ENCODE results near the gene RCL1.

The RCL1 gene

DNA sequence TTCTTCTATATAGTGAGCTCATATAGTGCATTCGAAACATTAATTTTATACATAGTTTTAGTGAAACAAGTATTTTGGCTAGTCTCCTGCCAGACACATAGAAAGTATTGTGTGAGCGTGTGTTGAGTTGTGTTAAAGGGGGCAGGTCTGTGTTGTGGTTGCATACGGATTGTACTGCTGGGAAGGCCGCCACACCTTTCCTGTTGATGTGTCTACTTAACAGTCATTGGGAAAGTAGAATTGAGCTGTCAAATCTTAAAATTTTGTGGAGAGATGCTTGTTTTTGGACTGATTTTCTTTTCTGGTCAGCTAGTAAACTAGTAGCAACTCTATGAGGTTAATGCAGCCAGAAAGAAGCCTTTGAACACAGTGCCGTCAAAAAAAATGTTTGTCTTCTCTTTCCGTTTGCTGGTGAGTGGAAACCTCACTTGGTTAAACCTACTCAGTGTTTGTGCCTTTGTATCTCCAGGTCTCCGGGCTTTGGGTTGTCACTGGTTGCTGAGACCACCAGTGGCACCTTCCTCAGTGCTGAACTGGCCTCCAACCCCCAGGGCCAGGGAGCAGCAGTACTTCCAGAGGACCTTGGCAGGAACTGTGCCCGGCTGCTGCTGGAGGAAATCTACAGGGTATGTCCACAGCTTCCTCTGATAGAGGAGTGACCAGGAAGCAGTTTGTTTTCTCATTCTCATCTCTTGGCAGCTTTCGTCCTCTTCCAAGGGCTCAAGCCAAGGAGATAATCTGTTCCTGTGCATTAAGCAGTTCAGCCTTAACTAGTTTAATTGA lies 51.5 kb downstream of the RCL1 start:
- DNase-seq, result no peak

- no peak for DNase-seq
Measured at GRCh38 chr9:4849369-4849768, 56.6 kb downstream of the RCL1 start.

DNA sequence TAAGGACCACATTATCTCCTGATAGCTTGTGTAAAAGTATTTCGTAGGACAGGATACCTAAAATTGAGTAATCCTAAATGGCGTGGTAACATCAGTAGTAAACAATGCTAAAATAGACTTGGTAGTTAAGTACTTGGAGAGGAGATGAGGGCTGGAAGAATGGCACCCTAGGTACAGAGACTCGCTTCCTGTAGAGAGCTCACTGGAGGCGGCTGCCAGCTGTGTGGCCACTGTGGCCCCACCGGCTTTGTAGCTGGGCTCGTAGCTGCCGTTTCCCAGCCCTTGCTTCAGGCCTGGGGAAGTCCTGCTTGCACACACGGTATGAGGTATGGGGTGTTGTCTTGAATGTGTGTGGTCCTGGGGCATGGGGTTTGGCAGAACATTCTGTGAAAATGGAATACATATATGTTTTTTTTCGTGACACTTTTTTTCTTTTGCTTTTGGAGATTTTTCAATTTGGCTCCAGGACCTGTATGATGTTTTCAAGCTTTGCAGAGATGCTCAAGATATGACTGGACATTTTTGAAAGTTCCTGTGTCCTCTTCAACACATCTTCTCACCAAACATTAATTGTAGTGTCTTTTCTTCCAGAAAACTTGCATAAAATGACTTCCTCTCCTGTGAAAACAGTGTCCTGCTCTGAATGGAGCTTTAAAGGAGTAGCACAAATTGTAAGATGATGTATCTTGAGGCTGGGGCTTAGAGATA lies 58.0 kb downstream of the RCL1 start:
- no peak for DNase-seq

GRCh38 chr9:4852419-4852818 lies 59.7 kb downstream of the RCL1 start:
- no peak for DNase-seq

DNA sequence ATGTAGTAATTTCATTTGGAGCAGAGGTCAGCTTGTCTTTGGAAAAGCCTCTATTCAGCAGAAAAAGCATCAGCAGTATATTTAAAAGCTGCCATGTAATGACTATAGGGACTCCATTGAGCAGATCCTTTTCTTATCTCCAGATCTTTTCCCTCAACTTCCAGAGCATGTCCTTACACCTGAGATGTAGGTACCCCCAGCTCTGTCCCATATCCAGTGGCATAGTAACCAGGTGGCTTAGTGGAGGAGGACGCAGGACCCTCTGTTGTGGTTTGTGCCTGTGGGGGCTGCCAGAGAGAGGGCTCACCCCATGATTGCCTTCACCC lies 61.5 kb downstream of the RCL1 start:
- DNase-seq, result no peak

DNA sequence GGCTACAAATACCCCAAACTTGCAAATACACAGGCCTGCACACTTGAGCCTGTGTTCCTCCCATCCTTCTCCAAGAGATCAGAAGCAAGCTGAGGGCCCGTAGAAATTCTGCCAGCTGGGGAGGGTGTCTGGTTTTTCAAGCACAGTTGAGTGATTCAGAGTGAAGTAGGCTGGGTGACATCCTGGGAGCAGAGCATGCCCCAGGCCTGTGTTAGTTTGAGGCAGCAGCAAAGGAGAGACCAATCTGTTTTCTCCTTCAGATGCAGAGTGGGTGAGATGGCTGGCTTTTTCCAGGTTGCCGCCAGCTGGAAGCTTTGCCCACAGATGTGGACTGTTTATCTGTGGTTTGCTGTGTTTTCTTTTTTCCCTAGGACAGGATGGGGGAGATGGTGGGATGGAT lies 63.1 kb downstream of the RCL1 start:
- DNase-seq, result peak; percentile 52

DNA sequence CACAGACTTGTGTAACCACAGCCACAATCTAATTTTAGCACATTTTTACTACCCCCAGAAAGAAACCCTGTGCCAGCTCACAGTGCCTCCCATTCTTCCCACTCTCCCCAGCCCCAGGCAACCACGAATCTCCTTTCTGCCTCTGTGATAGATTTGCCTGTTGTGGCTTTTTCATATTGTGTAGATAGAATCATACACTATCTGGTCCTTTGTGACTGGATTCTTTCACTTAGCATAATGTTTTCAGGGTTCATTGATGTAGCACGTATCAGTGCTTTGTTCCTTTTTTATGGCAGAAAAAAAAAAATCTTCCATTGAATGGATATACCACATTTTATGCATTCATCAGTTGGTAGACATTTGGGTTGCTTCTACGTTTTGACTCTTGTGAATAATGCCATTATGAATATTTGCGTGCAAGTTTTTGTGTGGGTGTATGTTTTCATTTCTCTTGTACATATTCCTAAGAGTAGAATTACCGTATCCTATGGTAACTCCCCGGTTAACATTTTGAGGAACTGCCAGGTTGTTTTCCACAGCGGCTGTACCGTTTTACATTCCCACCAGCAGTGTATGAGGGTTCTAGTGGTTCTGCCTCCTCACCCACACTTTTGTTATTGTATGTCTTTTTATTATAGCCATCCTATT lies 64.5 kb downstream of the RCL1 start:
- no peak for DNase-seq

- DNase-seq, result no peak
Measured at GRCh38 chr9:4859035-4859434, 66.3 kb downstream of the RCL1 start.

DNA sequence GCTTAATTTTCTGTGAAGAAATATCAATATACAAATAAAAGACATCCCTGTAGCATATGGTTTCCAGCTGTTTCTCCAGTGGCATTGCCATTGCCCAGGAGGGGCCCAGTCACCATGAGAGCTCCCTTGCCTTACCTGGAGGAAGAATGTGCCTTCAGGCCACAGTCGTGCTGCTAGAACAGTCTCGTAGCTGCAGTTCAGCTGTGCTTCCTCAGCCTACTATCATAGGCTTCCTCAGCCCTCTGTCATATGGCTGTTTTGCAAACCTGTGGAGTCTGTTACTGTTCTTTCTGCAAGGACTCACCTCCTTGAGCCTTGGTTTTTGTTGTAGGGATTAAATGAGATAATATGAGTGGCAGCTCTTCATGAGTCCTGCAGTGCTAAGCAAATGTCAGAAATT lies 67.6 kb downstream of the RCL1 start:
- DNase-seq, result no peak

GRCh38 chr9:4861145-4861544 lies 68.4 kb downstream of the RCL1 start:
- no peak for DNase-seq

DNA sequence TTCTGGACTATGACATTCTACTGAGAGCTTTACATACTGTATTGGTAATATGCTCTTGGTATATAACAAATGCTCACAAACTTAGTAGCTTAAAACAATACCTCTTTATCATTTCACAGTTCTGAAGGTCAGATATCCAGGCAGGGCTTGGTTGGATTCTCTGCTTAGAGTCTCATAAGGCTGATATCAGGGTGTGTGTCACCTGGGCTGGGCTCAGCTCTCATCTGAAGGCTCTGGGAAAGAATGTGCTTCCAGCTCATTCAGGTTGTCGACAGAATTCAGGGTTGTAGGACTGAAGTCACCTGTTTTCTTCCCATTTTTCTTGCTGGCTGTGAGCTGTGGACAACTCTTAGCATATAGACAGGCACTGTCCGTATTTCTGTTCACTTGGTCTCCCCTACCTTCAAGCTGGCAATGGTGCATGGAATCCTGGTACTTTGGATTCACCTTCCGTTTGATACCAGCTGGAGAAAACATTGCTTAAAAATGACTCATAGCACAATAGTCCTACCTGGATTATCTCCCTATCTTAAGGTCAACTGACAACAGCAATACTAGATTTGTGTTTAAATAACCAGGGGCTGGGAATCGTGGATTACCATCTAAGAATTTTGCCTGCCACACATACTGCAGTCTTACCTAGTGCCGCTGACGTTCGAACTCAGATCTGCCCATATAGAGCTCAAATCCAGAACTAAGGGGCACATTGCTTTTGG lies 69.2 kb downstream of the RCL1 start:
- no peak for DNase-seq

DNA sequence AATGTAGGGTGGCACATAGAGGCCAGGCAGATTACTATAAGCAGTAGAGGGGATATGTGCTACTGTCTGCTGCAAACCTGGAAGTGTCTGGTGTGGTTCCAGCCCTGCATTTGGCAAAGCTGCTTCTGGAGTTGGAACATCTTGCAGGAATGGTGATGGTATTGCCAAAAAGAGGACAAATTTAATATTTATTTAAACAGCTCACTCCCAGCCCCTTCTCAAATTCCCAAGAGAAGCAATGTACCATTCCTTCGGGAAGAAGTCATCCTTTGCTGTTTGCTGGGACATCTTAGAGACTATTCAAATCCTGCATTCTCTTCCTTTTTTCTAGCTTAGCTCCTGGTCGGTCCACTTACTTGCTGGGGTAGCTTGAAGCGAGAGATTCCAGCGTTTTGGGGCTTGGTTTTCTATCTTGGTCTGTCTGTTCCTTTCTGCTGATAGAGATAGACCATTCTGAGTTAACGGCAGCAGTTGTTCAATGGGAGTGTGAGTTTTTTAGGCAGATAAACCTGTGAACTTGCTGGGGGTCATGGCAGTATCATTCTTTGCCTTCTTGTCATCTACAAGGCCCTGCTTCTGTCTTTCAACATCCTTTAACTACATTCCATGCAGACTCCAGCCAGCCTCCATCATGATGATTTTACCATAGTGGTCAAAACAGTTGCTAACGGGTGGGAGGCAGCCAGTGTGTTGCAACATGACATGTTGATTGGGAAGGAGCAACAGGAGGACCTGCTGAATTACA lies 69.9 kb downstream of the RCL1 start:
- peak; percentile 55 for DNase-seq

GRCh38 chr9:4864234-4864661 lies 71.5 kb downstream of the RCL1 start:
- DNase-seq, result no peak

DNA sequence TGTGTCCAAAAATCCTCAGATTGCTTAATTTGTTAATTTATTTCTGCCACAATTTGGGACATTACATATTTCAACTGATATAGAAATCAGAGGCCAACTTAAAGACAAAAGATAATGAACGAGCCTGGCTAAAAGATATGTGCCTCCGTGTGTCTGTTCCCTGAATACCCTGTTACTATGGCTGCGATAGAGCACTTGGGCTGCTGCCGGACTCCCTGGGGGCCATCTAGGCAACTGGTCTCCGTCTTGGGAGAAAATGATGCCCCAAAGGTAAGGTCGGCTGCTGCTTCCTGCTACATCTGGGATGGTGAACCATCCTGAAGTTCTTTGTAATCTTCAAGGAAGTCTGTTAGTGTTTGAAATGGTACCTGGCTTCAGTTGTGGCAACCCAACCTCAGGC lies 72.0 kb downstream of the RCL1 start:
- no peak for DNase-seq

- no peak for DNase-seq
Measured at GRCh38 chr9:4865681-4866080, 72.9 kb downstream of the RCL1 start.

GRCh38 chr9:4866239-4866969 lies 73.7 kb downstream of the RCL1 start:
- no peak for DNase-seq

- DNase-seq, result no peak
Measured at GRCh38 chr9:4873066-4873465, 80.3 kb downstream of the RCL1 start.

GRCh38 chr9:4875559-4875958 lies 82.8 kb downstream of the RCL1 start:
- DNase-seq, result no peak

GRCh38 chr9:4879115-4879558 lies 86.4 kb downstream of the RCL1 start:
- DNase-seq, result no peak

DNA sequence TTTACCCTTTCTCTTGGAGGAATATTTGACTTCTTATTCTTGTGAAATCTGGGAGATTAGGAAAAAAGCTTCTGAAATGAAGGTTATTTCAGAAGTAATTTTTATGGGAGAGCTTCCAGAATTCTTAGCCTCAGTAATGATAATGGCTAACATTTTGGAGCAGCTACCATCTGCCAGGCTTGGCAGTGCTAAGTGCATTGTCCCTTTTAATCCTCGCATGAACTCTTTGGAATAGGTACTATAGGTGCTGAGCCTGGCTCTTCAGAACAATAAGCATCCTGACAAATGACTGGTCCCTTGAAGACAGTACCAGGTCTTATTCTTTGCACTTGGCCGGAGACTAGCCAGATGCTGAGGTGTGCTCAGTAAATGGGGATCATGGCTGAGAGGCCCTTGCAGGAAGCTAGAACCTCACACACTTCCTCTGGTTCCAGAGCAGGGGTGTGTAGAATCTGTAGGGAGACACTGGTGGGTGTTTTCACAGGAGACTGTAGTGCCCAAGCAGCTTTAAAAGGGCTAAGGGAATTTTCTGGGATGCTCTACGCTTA lies 90.7 kb downstream of the RCL1 start:
- DNase-seq, result no peak

DNA sequence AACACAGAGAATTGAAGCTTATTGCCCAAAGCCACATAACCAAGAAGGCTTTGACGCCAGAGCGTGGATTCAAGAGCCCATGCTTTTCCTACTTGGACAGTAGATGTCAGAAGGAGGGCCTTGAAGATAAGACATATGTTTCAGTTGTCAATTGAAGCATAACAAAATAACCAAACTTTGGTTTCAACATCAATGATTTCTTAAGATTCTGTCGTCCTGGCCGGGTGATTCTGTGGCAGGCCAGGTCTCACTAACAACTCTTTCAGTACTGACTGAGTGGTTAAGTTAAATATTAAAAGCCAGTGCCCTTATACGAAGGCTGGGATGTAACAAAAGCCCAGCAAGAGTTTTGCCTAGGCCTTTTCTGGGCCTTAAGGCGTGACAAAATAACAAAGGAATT lies 94.0 kb downstream of the RCL1 start:
- no peak for DNase-seq

- DNase-seq, result peak; percentile 71
Measured at GRCh38 chr9:4887556-4887955, 94.8 kb downstream of the RCL1 start.

Data from fibroblast of skin of right quadriceps (primary cell).